Ovary (tissue), 1 donor: ENCODE data around the gene VPS16.

Experiments used
- EP300 ChIP-seq: sonication (generic); formaldehyde crosslinking; IDR thresholded peaks from one replicate; pipeline ENCODE4 v1.6.1; 2017; ENCODE audit warnings: antibody characterized with exemption
- POLR2A ChIP-seq: fragments of 450-650 bp; IDR thresholded peaks from one replicate; pipeline ENCODE4 v1.6.1; 2017; ENCODE audit warnings: antibody characterized with exemption, mild to moderate bottlenecking, moderate library complexity

GRCh38 chr20:2797136-2797983, 43.2 kb upstream of the VPS16 start:
- TF ChIP-seq EP300 = no peak
- TF ChIP-seq POLR2A = no peak
